HepG2 (cell line): ENCODE data around the gene ZFAND2B. TPM values are rescaled to one million over a fixed set of nuclear protein-coding genes. Genes with fewer than 3 reads are reported as not detected.
A peak's percentile ranks its signal among the peaks of the same experiment; 100 is the strongest.

ENCODE experiments used
- ATF7-NPFF ChIP-seq: sonication (generic); formaldehyde crosslinking; IDR thresholded peaks from 2 replicates; pipeline ENCODE4 v1.8.1; 2023; ENCODE audit warnings: mild to moderate bottlenecking, low read depth, missing genetic modification reagents, moderate library complexity
- FOXP4 ChIP-seq: sonication (generic); formaldehyde crosslinking; IDR thresholded peaks from 2 replicates; pipeline ENCODE4 v1.4.0; 2020; ENCODE audit warnings: missing genetic modification reagents
- IRF9 ChIP-seq: sonication (generic); formaldehyde crosslinking; IDR thresholded peaks from 2 replicates; pipeline ENCODE4 v1.8.0; 2022; ENCODE audit warnings: missing genetic modification reagents, mild to moderate bottlenecking, borderline replicate concordance
- KDM6A ChIP-seq: IDR thresholded peaks from 2 replicates; pipeline ENCODE4 v1.6.1; 2016; ENCODE audit warnings: low read depth
- KLF9 ChIP-seq: IDR thresholded peaks from 2 replicates; pipeline ENCODE4 v1.6.1; 2016; ENCODE audit warnings: low read depth
- REPIN1 ChIP-seq: sonication (generic); formaldehyde crosslinking; IDR thresholded peaks from 2 replicates; pipeline ENCODE4 v1.8.0; 2022; ENCODE audit warnings: missing genetic modification reagents, low read depth, mild to moderate bottlenecking, borderline replicate concordance
- SATB2 ChIP-seq: sonication (generic); formaldehyde crosslinking; IDR thresholded peaks from 2 replicates; pipeline ENCODE4 v1.5.0; 2020; ENCODE audit warnings: missing genetic modification reagents
- U2AF2 ChIP-seq: fragments of 200-400 bp; formaldehyde crosslinking; IDR thresholded peaks from 2 replicates; pipeline ENCODE4 v1.6.1; 2017; ENCODE audit warnings: low read depth, mild to moderate bottlenecking, low read length
- ZBTB34 ChIP-seq: sonication (generic); formaldehyde crosslinking; IDR thresholded peaks from 2 replicates; pipeline ENCODE4 v1.8.0; 2022; ENCODE audit warnings: mild to moderate bottlenecking, missing genetic modification reagents
- ZEB1 ChIP-seq: IDR thresholded peaks from 2 replicates; pipeline ENCODE4 v1.6.1; 2012; ENCODE audit warnings: mild to moderate bottlenecking, low read depth, inconsistent platforms; ENCODE audit not compliant: insufficient replicate concordance
- ZFAT ChIP-seq: sonication (generic); formaldehyde crosslinking; conservative IDR thresholded peaks from 2 replicates; pipeline ENCODE4 v1.8.1; 2023; ENCODE audit warnings: missing genetic modification reagents, inconsistent platforms
- ZHX1 ChIP-seq: sonication (generic); formaldehyde crosslinking; IDR thresholded peaks from 2 replicates; pipeline ENCODE4 v1.8.1; 2022; ENCODE audit warnings: low read depth, mild to moderate bottlenecking, missing genetic modification reagents
- ZNF274 ChIP-seq: sonication (generic); formaldehyde crosslinking; IDR thresholded peaks from 2 replicates; pipeline ENCODE4 v1.5.1; 2020; ENCODE audit warnings: mild to moderate bottlenecking, missing genetic modification reagents
- ZNF382 ChIP-seq: sonication (generic); formaldehyde crosslinking; IDR thresholded peaks from 2 replicates; pipeline ENCODE4 v1.5.0; 2020; ENCODE audit warnings: missing genetic modification reagents, mild to moderate bottlenecking, borderline replicate concordance
- ZNF614 ChIP-seq: IDR thresholded peaks from 2 replicates; pipeline ENCODE4 v1.6.1; 2018; ENCODE audit warnings: missing biosample characterization, missing genetic modification reagents, inconsistent platforms, borderline replicate concordance
- ZNF891 ChIP-seq: sonication (generic); formaldehyde crosslinking; IDR thresholded peaks from 2 replicates; pipeline ENCODE4 v1.5.0; 2020; ENCODE audit warnings: mild to moderate bottlenecking, missing genetic modification reagents
- ZZZ3 ChIP-seq: sonication (generic); formaldehyde crosslinking; IDR thresholded peaks from 2 replicates; pipeline ENCODE4 v1.4.0; 2020; ENCODE audit warnings: missing genetic modification reagents, mild to moderate bottlenecking, borderline replicate concordance
- polyA plus RNA-seq, 8 experiments: library from polyadenylated mRNA; depleted of rRNA in 3 of 8; stranded (reverse) in 7 of 8; unstranded in 1 of 8; fragments of >200 nt; fragmentation: Illumina TruSeq in 4 of 8; extraction: Trizol in 4 of 8; gene quantifications; 2 replicates each; pipeline versions ENCODE4 v1.2.1 to v1.2.3, GENCODE V29; 2011 to 2016; ENCODE audit warnings: low read depth in 4 of 8, missing spikeins in 1 of 8, mixed read lengths in 1 of 8; ENCODE audit not compliant: insufficient read depth in 1 of 8
- total RNA-seq, 5 experiments: library from RNA; depleted of rRNA; stranded (reverse); fragments of >200 nt; fragmentation: Illumina TruSeq; extraction: Trizol; gene quantifications; 2 replicates each; pipeline ENCODE4 v1.2.3, GENCODE V29; 2016; ENCODE audit warnings: low read depth in 1 of 5

ZFAND2B gene
- total and polyA plus RNA-seq, 2 of the 13 experiments (the other 11 are each of a cell fraction or from before 2014, with no cell fraction given), result 53.3 to 115 TPM

- no peak; the same call in 1 of the 2 replicates for TF ChIP-seq FOXP4 (CRISPR knock-in tag)
- peak; percentile 81; the same call in 1 of the 2 replicates for TF ChIP-seq ZBTB34 (CRISPR knock-in tag)
- no peak for TF ChIP-seq ZEB1
- TF ChIP-seq KLF9, result no peak
- no peak for TF ChIP-seq ZNF382
- TF ChIP-seq ATF7-NPFF (CRISPR knock-in tag), result peak; percentile 96
- TF ChIP-seq SATB2 (CRISPR knock-in tag), result 0 out of 2 replicates have a peak, but pooled peaks have one; percentile 35
- TF ChIP-seq ZNF614 (CRISPR knock-in tag), result peak; percentile 70; the same call in 1 of the 2 replicates
- no peak for TF ChIP-seq ZFAT (CRISPR knock-in tag)
- TF ChIP-seq KDM6A (CRISPR knock-in tag), result no peak
- no peak for TF ChIP-seq ZZZ3 (CRISPR knock-in tag)
- TF ChIP-seq IRF9 (CRISPR knock-in tag), result peak; percentile 98
- TF ChIP-seq ZHX1 (CRISPR knock-in tag), result no peak; the same call in 1 of the 2 replicates
- TF ChIP-seq REPIN1, result peak; percentile 91; the same call in 1 of the 2 replicates
- no peak for TF ChIP-seq U2AF2
- no peak for TF ChIP-seq ZNF274 (CRISPR knock-in tag)
- peak; percentile 77; the same call in 1 of the 2 replicates for TF ChIP-seq ZNF891
Measured at GRCh38 chr2:219206328-219207133, at the start of gene ZFAND2B (continued).
